HG02852 (cell line): Measurements from ENCODE around the gene LHCGR.
"Not testable (repeated sequence)": the region's sequence is repeated elsewhere in the genome, so short reads cannot be mapped to it uniquely, and the experiment has no call there.

Source experiments
- ATAC-seq: cut with Tn5 transposase; IDR thresholded peaks from one replicate; pipeline ENCODE4 v1.9.1; 2021; ENCODE audit warnings: mild to moderate bottlenecking, moderate library complexity; ENCODE audit not compliant: unreplicated experiment

LHCGR gene

DNA sequence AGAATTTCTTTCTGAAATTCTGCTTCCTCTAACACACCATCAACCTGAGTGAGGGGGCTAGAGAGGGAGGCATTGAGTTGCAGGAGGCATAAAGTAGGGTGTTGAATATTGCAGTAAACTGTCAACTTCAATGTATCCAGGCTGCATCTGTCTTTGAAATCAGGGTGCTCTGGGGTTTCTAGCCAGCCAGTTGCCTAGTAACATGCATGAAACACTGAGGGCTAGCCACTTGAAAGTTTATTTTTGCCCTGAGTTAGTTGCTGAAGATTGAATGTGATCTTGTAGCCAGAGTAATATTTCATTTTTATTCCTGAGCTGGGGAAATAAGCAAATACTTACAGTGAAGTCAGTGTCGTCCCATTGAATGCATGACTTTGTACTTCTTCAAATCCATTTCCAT lies 41.9 kb downstream of the LHCGR start:
- ATAC-seq, result no peak

DNA sequence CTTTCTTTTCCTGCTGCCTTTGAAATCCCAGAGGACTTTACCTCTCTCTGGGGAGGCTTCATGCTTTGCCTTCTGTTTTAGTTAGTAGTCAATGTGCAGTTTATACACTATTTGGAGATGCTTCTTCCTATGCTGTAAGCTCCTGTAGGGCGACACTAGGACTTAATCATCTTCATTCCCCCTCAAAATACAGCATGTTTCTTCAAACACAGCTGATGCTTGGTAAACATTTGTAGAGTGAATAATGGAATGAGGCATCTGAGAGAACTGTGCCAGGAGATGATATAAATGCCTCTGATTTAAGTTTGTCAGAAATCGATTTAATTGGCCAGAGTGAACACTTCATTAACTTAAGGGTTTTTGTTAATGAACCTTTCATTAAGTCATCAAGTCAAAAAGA lies 43.4 kb downstream of the LHCGR start:
- ATAC-seq, result no peak

DNA sequence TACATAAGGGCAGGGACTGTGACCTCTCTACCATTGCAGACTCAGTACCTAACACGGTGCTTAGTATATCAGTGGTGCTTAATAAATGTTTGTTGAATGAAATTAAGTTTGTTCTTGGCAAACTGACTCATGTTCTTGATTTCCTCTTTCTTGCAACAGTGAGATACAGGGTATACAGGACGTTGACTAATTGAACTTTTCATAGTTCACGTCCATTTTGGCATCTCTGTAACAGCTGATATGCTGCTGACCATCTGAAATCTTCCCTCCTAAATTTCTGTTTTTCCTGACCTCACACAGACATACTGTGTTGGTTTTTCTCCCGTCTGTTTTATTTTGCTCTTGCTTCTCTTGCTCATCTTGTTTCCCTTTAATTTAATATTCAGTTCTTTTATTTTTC lies 44.2 kb downstream of the LHCGR start:
- no peak for ATAC-seq

DNA sequence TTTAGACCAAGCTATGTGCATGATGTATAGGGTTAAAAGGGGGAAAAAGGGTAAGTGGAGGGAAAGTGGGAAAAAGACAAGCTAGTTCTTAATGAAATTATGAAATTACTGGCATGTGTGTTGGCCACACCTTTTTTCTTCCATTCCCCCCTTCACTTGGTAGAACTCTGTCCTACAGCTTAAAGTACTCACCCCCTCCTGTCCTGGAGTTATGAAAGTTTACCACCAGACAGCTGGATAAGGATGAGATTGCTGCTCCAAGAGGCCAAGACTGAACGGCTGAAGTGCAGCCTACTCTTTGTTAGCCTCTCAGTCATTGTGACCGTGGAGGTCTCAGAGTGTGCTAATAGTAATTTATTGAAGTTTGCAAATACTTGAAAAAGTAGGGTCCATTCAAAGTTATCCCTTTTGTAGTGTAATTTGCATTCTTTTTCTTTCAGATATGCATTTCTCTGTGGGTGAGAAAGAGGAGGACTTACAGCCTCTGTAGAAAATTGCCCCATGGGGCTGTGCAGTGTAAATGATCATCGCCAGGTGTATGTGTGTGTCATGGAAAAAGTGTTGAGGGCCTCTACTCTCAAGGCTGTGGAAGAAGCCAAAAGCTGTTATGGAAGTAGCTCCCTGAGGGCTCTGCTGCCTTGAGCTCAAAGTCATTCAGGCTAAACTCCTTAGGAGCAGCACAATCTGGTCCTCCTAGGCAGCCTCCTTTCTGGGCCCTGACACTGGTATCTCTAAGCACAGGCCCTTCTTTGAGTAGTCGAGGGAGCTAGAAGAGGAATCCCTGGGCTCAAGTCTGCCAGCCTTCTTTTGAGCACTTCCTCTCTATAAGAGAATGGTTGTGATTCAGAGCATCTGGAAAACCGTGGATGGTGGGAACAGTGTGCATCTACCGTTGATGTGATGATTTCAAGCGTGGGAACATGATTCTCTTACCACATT lies 46.2 kb downstream of the LHCGR start:
- ATAC-seq, result no peak

DNA sequence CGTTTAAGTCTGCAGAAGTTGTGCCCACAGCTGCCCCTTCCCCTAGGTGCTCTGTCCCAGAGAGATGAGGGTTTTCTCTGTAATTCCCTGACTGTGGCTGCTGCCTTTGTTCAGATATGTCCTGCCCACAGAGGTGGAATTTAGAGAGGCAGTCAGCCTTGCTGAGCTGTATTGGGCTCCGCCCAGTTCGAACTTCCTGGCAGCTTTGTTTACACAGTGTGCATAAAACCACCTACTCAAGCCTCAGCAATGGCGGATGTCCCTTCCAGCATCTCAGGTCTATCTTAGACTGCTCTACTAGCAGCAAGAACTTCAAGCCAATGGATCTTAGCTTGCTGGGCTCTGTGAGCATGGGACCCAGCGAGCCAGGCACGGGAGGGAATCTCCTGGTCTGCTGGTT lies 48.1 kb downstream of the LHCGR start:
- ATAC-seq, result no peak

DNA sequence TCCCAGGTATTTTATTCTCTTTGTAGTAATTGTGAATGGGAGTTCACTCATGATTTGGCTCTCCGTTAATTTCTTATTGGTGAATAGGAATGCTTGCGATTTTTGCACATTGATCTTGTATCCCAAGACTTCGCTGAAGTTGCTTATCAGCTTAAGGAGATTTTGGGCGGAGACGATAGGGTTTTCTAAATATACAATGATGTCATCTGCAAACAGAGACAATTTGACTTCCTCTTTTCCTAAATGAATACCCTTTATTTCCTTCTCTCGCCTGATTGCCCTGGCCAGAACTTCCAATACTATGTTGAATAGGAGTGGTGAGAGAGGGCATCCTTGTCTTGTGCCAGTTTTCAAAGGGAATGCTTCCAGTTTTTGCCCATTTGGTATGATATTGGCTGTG lies 51.9 kb downstream of the LHCGR start:
- ATAC-seq, result not testable (repeated sequence)

DNA sequence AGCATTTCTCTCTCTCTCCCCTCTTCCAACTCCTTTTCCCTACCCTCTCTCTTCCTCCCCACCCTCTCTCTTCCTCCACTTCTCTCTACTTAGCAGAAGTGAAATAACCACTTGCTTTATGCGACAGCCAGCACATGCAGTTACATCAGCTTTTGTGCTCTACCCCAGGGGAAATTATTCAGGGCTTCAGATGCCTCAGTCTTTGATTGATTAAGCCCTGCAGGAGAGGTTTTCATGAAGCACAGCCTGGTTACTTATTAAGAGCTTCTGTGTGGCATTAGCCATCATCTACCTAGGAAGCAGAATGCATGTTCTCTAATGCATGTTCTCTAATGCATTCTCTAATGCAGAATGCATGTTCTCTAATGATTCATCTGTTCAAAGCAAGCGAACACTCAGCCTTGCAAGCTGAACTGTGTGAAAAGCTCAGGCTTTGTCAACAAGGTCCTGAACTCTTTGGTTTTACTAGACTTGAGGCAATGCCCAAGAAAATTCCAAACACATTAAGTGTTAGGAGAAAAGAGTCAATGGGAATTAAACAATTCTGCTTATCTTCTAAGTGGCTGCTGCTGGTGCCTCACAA lies 56.1 kb downstream of the LHCGR start:
- no peak for ATAC-seq

DNA sequence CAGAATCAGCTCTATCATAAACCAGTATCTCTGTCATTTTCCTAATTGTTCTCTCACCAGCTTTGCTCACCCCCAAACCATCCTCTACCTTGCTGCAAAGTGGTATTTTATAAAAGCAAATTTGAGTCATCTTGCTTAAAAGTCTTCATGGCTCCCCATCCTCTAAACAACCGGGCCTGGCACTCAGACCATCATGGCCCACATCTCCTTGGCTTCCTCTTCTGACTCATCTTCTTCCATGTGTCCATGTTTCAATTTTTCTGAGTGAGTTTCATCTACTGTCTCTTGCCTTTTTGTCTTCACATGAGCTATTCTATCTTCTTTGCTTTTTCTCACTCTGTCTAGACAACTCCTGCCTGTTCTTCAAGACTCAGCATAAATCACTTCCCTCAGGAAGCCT lies 58.6 kb downstream of the LHCGR start:
- no peak for ATAC-seq

DNA sequence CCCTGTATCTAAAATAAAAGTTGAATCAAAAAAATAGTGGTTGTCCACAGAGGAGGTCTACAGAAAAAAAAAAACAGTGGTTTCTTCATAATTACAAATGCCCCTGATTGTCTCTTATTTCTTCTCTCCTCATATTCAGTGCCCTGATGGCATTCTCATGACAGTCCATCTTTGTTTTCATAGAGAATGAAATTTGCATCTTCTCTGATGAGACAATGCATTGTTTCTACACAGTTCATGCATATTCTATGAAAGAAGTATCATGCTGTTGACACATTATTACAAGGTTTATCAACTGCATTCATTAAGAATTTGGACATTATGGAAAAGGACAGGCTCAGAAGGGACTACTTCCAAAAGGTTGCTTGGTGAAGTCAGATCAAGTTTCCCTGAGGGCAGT lies 59.5 kb downstream of the LHCGR start:
- no peak for ATAC-seq

DNA sequence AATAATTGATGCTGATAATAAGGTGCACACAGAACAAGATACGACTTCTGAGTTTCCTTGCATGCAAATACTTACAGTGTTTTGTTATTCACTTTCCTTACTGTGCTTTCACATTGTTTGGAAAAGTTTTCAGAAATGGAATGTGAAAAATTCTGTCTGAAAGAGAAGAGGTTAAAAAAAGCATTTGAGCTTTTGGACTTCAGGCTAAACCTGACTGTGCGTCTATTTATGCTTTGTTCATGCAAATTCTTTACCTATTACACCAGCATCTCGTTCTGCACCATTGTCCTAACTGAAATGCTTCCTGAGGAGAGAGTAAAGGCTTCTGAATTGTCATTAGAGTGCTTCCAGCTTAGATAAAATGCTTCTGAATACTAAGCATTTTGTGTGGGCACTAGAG lies 61.4 kb downstream of the LHCGR start:
- ATAC-seq, result no peak

DNA sequence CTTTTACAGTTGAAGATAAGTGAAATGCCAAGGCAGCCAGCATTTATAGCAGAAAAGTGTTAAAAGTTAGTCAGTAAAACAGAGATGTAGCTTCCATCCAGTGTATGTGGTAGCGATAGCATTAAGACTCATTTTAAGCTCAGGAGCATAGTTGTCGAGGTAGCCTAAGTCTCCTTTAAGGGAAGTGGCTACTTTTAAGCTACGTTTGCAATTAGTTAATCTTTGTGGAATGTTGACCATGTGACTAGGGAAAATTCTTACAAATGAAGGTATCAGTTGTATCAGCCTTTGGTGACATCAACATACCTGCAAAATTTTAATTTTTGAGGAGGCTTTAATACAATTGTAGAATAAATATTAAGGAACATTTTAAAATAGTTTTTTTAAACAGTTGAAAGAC lies 61.9 kb downstream of the LHCGR start:
- no peak for ATAC-seq

DNA sequence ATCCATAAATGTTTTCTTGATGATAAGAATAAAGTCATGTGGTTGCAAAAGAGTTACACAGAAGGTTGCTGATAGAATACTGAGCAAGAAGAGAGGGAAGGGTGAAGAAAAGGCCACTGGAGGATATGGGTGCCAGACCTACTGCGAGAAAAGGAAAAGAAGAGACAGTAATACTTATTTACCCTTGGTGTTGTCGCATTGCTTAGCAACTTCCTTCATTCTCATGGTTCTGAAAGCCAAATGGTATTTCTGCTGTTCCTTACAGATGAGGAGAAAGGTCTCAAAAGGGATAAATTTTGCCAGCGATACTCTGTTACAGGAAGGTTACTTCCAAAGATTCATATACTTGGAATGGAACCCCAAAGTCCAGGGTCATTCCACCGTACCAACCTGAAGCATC lies 62.5 kb downstream of the LHCGR start:
- no peak for ATAC-seq

DNA sequence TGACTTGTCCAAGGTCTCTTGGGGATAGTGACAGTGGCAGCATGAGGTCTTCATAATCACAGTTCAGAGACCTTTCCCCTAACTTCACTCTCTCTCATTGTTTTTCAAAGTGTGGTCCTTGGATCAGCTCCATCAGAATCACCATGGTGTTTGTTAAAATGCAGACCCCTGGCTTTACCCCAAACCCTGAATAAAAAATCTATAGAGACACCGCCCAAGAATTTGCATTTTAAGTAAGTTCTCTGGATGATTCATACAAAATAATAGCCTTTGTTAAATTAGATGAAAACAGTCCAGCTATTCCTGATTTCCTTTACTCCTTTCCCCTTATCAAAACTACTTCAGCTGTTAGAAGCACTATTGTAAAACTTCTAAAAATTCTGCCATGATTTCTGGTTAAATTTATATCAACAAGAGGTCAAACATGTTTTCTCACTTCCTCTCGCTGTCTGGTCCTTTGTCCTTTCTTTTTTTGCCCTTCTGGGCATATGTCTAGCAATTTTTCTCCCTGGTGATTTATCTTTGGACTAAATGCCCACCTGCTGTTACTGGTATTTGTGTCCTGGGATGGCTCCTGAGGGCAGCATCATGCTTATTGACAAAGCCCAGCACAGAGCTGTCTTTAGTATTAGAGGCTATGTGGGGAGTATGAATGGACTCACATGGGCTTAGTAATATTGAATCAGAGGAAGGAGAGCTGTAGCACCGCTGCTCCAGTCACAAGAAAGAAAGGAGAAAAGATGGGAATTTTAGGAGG lies 63.4 kb downstream of the LHCGR start:
- no peak for ATAC-seq

DNA sequence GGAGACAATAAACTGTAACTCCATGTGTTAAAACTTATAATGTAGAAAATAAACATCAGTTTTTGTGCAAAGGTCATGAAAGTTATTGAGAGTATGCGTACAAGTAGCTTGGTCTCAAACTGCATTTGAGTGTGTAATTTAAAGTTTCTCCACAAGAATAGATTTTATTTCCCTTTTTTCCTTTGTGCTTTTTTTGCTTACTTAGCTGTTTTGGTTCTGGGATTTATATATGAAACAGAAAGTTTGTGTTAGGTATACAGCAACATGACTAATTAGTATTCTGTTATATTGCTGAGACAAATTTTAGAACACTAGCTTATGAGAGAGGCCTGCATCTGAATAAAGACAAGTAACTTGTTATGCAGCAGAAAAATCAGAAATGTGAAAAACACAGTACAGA lies 70.4 kb downstream of the LHCGR start:
- no peak for ATAC-seq

DNA sequence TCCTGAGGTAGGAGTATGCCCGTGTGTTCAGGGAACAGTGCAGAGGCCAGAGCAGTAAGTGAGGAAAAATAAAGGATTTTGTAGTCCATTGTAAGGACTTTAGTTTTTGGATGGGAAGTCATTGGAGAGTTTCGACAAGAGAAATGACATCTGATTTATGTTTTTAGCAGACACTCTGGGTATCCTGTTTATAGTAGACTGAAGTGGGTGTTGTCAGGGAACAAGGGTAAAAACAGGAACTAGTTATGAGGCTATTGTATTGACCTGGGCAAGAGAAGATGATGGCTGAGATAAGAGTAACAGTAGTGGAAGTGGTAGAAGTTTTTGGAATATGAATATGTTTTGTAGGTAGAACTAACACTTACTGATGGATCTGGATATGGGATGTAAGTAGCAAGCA lies 78.1 kb downstream of the LHCGR start:
- ATAC-seq, result no peak

DNA sequence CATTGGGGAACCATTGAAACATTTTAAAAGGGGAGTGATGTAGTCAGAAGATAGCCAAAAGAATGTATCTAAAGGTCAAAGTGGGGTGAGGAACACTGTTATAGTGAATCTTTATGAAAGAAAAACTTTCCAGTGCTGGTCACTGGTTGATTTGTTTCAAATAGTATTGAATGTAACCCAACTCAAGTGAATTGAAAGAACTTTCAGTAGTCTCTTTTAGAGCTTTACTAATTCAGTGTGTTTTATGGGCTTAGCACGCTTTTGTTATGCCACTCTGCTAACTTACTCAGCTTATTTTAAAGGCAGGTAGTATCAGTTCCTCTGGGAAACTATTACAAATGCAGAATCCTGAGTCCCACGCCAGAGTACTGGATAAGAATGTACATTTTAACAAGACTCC lies 80.6 kb downstream of the LHCGR start:
- no peak for ATAC-seq

DNA sequence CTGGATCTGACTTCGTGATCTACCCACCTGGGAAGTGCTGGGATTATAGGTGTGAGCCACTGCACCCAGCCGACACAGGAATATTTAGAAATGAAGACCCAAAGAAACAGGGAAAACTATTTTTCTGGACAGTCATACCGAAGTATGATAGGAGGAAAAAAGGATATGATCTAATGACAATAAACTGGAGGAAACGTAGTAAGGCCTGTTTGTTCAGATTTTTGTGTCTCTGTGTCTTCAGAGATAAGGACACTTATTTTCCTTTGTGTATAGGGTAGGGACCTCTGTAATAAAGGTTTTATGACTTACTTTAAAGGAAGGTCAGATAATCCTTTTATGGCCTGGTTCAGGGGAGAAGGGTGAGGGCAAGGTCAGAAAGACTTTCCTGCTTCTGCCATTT lies 81.9 kb downstream of the LHCGR start:
- no peak for ATAC-seq

DNA sequence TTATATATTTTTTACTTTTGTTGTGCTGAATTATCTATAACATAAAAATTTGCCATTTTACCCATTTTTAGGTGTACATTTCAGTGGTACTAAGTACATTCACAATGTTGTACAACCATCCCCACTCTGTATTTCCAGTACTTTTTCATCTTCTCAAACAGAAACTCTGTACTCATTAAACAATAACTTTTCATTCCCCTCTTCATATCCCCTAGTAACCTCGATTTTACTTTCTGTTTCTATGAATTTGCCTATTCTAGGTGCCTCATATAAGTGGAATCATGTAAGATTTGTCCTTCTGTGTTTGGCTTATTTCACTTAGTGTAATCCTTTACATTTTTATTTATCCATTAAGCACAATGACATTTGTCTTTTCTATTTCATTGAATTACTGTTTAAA lies 86.5 kb downstream of the LHCGR start:
- ATAC-seq, result no peak

DNA sequence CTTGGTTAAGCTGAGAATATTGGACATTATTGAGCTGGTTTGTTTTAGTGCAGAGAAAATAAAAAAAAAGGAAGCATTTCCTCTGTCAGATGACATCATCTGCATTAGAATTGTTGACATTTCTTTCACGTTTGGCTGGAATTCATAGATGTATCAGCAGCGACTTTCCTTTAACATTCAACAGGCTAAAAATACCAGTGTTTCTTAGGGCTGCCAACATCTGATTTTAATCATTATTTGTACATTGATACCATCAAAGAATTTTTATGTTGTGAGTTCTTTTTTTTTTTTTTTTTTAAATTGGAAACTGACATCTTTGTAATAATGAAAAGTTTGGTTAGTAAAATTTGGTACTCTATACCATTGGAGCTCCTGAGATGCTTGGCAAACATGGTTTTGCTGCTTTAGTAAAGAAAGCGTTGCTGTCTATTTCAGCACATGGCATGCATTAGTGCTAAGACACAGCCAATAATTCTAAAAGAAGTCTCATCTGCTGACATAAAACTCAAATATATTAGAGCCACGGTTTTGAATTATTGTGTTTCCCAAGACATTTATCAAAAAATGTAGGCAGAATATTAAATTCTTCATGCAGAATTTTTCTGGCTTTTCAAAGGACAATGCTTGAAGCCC lies 104.2 kb downstream of the LHCGR start:
- ATAC-seq, result no peak

DNA sequence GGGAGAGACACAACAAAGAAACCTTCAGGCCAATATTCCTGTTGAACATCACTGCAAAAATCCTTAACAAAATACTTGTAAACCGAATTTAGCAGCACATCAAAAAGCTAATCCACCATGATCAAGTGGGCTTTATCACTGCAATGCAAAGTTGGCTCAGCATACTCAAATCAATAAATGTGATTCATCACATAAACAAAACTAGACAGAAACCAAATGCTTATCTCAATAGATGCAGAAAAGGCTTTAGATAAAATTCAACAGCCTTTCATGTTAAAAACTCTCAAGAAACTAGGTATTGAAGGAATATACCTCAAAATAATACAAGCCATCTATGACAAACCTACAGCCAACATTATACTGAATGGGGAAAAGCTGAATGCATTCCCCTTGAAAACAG lies 117.3 kb downstream of the LHCGR start:
- no peak for ATAC-seq
